GM21447 (cell line): ENCODE results near the gene RPL36.

ENCODE experiments used
- ATAC-seq: cut with Tn5 transposase; IDR thresholded peaks from one replicate; pipeline ENCODE4 v1.9.1; 2021; ENCODE audit not compliant: unreplicated experiment

Gene RPL36

DNA sequence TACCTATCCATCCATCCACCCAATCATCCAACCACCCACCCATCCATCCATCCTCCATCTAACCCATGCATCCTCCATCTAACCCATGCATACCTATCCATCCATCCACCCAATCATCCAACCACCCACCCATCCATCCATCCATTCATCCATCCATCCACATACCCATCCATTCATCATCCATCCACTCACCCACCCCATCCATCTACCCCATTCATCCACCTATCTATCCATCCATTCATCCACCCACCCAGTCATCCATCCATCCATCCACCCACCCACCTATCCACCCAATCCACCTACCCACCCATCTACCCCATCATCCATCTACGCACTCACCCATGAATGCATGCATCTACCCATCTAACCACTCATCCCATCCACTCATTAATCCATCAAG lies 16.3 kb upstream of the RPL36 start:
- no peak for ATAC-seq

GRCh38 chr19:5674714-5675113 lies 15.4 kb upstream of the RPL36 start:
- ATAC-seq: no peak

DNA sequence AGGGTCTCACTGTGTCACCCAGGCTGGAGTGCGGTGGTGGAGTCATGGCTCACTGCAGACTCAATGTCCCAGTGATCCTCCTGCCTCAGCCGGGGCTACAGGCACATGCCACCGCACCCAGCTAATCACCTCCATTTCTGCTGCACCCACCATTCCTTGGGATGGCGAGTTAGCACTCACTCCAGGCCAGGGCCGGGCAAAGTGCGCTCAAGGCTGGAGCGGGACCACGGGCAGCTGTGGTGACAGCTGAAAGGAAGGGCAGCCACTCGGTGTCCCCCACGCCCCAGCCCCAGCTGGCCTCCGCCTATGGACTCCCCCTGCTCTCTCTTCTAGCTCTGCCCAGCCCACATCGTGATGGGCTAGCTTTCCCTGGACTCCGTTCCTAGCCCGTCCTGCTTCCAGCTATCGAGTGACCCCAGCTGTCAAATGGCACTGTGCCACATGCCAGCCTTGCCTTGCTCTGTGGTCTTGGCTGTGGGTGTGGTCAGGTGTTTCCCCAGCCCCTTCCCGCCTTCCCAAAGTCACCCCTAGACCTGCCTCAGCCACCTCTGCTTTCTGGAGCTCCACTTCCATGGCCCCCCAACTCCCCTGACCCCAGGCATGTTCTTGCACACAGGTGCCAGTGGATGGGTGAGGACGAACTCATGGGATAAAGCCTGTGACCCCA lies 13.9 kb upstream of the RPL36 start:
- no peak for ATAC-seq

- ATAC-seq: no peak
These were observed 13.4 kb upstream of the RPL36 start for GRCh38 chr19:5676772-5677105.

DNA sequence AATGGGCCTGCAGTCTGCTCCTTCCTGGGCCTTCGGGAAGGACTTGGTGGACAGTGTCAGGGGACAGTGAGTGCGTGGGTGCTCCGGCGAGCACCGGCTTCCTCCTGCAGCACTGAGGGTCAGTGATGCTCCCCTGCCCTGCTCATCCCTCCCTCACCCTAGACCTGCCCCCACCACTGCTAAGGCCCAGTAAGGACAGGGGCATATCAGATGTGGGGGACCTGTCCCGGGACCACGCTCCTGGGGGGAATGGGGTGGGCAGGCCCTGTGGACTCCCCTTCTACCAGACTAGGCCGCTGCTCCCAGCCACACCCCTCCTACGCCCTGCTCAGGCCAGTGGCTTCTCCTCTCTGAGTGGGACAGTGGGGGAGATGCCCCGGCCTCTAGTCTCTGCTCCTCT lies 13.0 kb upstream of the RPL36 start:
- no peak for ATAC-seq

- no peak for ATAC-seq
These were observed 12.5 kb upstream of the RPL36 start for GRCh38 chr19:5677580-5677979.

DNA sequence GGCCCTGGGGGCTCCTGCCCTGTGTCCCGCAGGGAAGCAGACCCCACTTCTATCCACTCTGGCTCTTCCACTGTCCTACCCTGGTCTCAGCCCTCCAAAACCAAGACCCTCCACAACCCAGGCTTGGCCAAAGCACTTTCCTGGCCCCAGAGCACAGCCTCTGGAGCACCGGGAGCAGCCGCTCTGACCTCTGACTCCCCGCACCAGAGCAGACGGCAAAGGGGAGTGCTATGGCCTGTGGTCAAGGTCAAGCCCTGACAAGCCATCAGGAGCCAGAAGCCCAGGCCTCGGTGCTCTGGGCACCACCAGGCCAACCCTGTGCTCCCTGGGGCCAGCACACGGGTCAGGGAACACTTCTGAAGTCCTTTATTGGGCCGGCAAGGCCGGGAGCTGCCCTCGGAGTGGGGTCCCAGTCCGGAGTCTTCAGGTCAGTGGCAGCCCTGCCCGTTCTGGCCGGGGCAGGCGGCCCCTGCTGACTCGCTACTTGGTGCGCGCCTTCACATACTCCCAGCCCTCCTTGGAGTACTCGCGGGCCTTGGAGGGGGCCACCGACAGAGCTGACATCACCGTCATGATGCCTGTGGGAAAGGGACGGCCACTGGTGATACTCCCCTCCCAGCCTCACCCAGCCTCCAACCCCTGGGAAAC lies 11.9 kb upstream of the RPL36 start:
- no peak for ATAC-seq

- no peak for ATAC-seq
These were observed 10.6 kb upstream of the RPL36 start for GRCh38 chr19:5679289-5680083.

GRCh38 chr19:5680084-5680436 lies 10.0 kb upstream of the RPL36 start:
- ATAC-seq: no peak

GRCh38 chr19:5680437-5681368 lies 9.4 kb upstream of the RPL36 start, which contains the start of the genes HSD11B1L and MICOS13:
HSD11B1L (plus strand) TSS chr19:5681027; CDS start chr19:5684833, 3,806 bp downstream.
MICOS13 (minus strand) TSS chr19:5680516; CDS start chr19:5680486, 30 bp downstream.
- peak; percentile 88 for ATAC-seq

DNA sequence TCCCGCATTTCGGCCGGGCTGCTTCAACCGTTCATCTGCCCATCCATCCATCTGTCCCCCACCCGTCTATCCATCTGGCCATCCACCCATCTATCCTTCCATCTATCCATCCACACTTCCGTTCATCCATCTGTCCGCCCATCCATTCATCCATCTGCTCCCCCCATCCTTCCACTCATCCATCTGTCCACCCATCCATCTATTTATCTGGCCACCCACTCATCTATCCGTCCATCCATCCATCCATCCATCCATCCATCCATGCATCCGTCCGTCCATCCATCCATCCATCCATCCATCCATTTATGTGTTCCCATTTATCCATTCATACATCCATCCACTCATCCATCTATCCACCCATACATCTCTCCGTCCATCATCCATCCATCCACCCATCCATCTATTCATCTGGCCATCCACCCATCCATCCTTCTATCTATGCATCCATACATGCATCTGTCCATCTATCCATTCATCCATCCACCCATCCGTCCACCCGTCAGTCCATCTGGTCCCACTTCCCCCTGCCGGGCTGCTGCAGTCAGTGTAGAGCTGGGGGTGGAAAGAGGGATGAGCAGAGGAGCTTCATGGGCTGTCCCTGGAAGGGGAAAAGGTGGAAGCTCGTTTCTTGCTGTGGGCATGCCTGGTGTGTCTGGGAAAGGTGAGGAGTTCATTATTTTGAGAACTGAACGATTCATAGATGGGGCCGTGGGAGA lies 8.5 kb upstream of the RPL36 start:
- ATAC-seq: no peak

DNA sequence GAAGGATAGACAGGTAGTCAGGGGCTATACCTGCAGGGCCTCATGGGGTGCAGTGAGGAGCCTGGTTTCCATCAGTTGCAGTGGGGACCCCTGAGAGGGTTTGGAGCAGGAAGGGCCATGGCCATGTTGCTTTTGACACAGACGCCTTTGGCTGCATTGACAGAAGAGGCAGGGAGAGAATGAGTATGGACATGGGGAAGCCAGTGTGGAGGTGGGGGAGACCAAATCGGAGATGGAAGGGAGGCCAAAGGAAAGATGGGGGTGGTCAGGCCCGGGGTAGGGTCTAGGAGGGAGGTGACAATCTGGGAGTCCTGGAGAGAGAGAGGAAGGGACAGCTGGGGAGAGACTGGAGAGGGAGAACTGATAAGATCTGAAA lies 8.0 kb upstream of the RPL36 start:
- no peak for ATAC-seq

DNA sequence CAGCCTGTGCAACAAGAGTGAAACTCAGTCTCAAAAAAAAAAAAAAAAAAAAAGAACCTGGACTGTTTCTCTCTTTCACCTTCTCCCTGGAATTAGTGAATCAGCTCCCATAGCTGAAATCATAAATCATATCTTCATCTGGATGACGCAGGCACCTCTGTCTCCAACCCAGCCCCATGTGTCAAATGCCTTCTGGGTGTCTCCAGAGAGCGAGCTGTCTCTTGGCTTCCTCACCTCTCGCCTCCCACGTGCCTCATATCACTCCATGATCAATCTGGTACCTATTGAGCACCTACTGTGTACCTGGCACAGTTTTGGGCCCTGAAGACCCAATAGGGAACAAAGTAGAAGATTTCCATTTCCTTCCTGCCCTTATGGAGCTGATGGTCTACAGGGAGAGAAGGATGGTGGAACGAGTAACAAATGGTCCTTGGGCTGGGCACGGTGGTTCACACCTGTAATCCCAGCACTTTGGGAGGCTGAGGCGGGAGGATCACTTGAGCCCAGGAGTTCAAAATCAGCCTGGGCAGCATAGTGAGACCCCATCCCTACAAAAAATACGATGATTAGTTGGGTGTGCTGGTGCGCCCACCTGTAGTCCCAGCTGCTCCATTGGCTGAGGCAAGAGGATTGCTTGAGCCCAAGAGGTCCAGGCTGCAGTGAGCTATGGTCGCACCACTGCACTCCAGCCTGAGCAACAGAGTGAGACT lies 6.8 kb upstream of the RPL36 start:
- no peak for ATAC-seq

GRCh38 chr19:5684694-5685430 lies 5.2 kb upstream of the RPL36 start:
- no peak for ATAC-seq

DNA sequence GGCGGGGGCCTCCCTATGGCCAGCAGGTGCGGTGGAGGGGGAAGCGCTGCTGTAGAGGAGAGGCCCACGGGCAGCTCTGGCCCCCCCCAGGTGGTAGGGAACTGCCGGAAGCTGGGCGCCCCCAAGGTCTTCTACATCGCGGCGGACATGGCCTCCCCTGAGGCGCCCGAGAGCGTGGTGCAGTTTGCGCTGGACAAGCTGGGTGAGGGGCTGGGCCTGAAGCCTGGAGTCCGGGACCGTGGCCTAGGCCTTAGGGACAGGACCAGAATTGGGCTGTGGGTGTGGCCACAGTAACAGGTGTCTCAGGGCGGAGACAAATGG lies 3.8 kb upstream of the RPL36 start:
- no peak for ATAC-seq

DNA sequence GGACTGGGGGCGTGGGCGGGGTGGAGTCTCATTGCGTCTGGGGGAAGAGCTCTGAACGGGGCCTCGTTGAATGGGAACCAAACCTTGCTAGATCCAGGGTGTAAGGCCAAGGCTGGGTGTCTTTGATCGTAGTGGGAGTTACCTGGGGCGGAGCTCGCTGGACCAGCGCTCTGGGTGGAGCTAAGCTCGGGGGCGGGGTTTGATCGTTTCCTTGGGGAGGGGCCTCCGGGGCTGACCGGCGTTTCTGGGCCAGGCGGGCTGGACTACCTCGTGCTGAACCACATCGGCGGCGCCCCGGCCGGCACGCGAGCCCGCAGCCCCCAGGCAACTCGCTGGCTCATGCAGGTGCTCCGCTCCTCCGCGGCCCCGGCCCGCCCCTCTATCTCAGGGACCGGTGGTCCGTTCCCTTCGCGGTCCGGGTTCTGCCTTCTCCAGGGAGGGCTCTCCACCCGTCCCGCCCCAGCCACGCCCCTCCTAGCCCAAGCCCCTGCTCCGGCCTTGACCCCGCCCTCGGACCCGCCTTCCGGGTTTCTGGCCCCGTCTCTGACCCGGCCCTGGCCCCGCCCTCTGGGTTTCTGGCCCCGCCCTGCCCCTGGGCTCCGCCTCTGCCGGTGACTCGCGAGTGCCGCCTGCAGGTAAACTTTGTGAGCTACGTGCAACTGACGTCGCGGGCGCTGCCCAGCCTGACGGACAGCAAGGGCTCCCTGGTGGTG lies 3.3 kb upstream of the RPL36 start:
- ATAC-seq: peak; percentile 55

DNA sequence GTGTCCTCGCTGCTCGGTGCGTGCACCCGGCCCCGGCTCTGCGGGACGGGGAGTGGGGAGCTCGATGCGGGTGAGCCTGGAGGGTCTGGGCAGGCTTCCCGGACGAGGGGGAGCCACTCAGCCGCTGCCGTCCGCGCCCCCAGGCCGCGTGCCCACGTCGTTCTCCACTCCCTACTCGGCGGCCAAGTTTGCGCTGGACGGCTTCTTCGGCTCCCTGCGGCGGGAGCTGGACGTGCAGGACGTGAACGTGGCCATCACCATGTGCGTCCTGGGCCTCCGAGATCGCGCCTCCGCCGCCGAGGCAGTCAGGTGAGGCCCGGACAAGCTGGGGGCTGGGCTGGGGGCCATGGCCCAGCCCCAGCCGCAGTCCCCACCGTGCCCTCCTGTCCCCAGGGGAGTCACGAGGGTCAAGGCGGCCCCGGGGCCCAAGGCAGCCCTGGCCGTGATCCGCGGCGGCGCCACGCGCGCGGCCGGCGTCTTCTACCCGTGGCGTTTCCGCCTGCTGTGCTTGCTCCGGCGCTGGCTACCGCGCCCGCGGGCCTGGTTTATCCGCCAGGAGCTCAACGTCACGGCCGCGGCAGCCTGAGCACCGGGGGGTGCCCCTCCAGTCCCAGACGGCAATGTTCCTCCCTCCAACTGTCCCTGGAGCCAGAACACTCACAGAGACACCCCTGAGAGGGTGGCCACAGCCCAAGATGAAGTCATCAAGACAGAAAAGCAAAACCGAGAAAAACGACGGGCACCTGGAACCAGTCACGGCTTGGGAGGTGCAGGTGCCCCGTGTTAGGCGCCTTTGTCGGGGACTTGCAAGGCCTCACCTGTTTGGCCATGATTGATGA lies 2.5 kb upstream of the RPL36 start:
- ATAC-seq: no peak
